Spleen (tissue), 7 donors: Measurements from ENCODE around the gene PLEKHM3.

Experiments used
- CTCF ChIP-seq, 11 experiments: fragments of 200-600 bp in 7 of 11; fragments of 450-650 bp in 4 of 11; sonication (generic) in 4 of 11; IDR thresholded peaks in 8 of 11; conservative IDR thresholded peaks in 3 of 11; 1 replicate in 7 of 11; 2 replicates in 4 of 11; pipeline versions ENCODE4 v1.4.0 to v1.8.0; 2016 to 2021; ENCODE audit warnings: antibody characterized with exemption in 11 of 11, inconsistent platforms in 4 of 11, mild to moderate bottlenecking in 1 of 11
- POLR2A ChIP-seq, 3 donors: fragments of 450-650 bp; IDR thresholded peaks; one replicate each; pipeline ENCODE4 v1.5.1; 2017; ENCODE audit warnings: antibody characterized with exemption in 3 of 3, mild to moderate bottlenecking in 1 of 3
- donor health status: DM: no; HTN: no; CAD: no; lungs with moderate emphysema.
- donor health status: DM: no; HTN: no; CAD: no.
- donor health status: DM: no; HTN: no; CAD: no.

- TF ChIP-seq POLR2A (IDR thresholded peaks at IDR 0.05): peak in 1 of 3 donors; percentile 38
- TF ChIP-seq CTCF (IDR thresholded peaks at IDR 0.05 in 8 of 11, conservative IDR thresholded peaks at IDR 0.05 in 3 of 11): peak in 1 of 11 experiments; percentile 8
Measured at GRCh38 chr2:208025037-208025813, at the start of gene PLEKHM3.
